ENCODE data around the gene SFXN2.

Gene SFXN2

GRCh38 chr10:102668326-102669107 is 45.9 kb upstream of the SFXN2 start:
- H4K8ac ChIP-seq (ENCODE audit: low read length), result no peak overlapping the region
- no peak overlapping the region for H2BK5ac ChIP-seq (ENCODE audit: low read depth, low read length, poor library complexity, severe bottlenecking)
- no peak overlapping the region for H2AK5ac ChIP-seq (ENCODE audit: low read length, severe bottlenecking)
- H3K4me1 ChIP-seq (ENCODE audit: control insufficient read depth, insufficient read depth, low read depth, low read length), result peaks cover 35% of the 10 kb centered on the region
- no peak overlapping the region for H3K18ac ChIP-seq (ENCODE audit: low read depth in 1 of 2, low read length in 2 of 2)
- peak overlapping the region; percentile 31 for H4K91ac ChIP-seq (ENCODE audit: low read length)
- H2BK12ac ChIP-seq (ENCODE audit: low read length in 2 of 2), result peak overlapping the region in 1 of 2 experiments; percentile 0
- WGBS, result 91% methylated on average over 6 of the region's 10 CpGs
- no peaks in the 10 kb centered on the region for H3K9me3 ChIP-seq (ENCODE audit: control insufficient read depth, low read length)
- H3K27ac ChIP-seq (ENCODE audit: low read length, poor library complexity, severe bottlenecking), result no peak overlapping the region
- peak overlapping the region in 1 of 2 experiments; percentile 5 for H3K4ac ChIP-seq (ENCODE audit: low read depth in 1 of 2, low read length in 2 of 2)
- no peaks in the 10 kb centered on the region for H3K27me3 ChIP-seq (ENCODE audit: control insufficient read depth in 1 of 2, insufficient read depth in 1 of 2, low read length in 2 of 2)
- no peak overlapping the region for H3K23ac ChIP-seq (ENCODE audit: low read length in 2 of 2)
- no peaks in the 10 kb centered on the region for H3K79me1 ChIP-seq (replicated peaks; ENCODE audit: low read length, poor library complexity, severe bottlenecking)
- no peak overlapping the region for H3K14ac ChIP-seq (ENCODE audit: low read length in 2 of 2)
- H3K9ac ChIP-seq (ENCODE audit: low read length), result no peak overlapping the region
- no peak for DNase-seq
- H3K36me3 ChIP-seq (ENCODE audit: control insufficient read depth in 1 of 2, insufficient read depth in 2 of 2, low read depth in 1 of 2, low read length in 2 of 2), result no peaks in the 10 kb centered on the region
- H2BK120ac ChIP-seq (ENCODE audit: low read depth, low read length), result no peak overlapping the region
- no peak overlapping the region for H2AFZ ChIP-seq (ENCODE audit: low read depth, low read length)
- H2BK15ac ChIP-seq (ENCODE audit: low read depth, poor library complexity, severe bottlenecking), result no peak overlapping the region
- H3K4me3 ChIP-seq (ENCODE audit: insufficient read depth in 1 of 2, low read depth in 1 of 2, low read length in 2 of 2), result no peak overlapping the region
- H3K4me2 ChIP-seq (ENCODE audit: low read length, poor library complexity, severe bottlenecking), result no peak overlapping the region

- Histone ChIP-seq H2BK5ac (ENCODE audit: low read depth, low read length, poor library complexity, severe bottlenecking) (no peak overlapping the region), H3K9ac (ENCODE audit: low read length) (no peak overlapping the region), H2BK12ac (ENCODE audit: low read length in 2 of 2) (peak overlapping the region; percentile 2 to 65), H3K27me3 (ENCODE audit: control insufficient read depth in 1 of 2, insufficient read depth in 1 of 2, low read length in 2 of 2) (no peaks in the 10 kb centered on the region), H3K36me3 (ENCODE audit: control insufficient read depth in 1 of 2, insufficient read depth in 2 of 2, low read depth in 1 of 2, low read length in 2 of 2) (no peaks in the 10 kb centered on the region), H4K8ac (ENCODE audit: low read length) (peak overlapping the region; percentile 21), H3K4ac (ENCODE audit: low read depth in 1 of 2, low read length in 2 of 2) (peak overlapping the region; percentile 49 to 56), H3K14ac (ENCODE audit: low read length in 2 of 2) (no peak overlapping the region), H3K27ac (ENCODE audit: low read length, poor library complexity, severe bottlenecking) (no peak overlapping the region), H3K4me3 (ENCODE audit: insufficient read depth in 1 of 2, low read depth in 1 of 2, low read length in 2 of 2) (no peak overlapping the region), H3K79me1 (replicated peaks; ENCODE audit: low read length, poor library complexity, severe bottlenecking) (no peaks in the 10 kb centered on the region), H2AFZ (ENCODE audit: low read depth, low read length) (no peak overlapping the region), H3K9me3 (ENCODE audit: control insufficient read depth, low read length) (no peaks in the 10 kb centered on the region), H4K91ac (ENCODE audit: low read length) (peak overlapping the region; percentile 76), H2AK5ac (ENCODE audit: low read length, severe bottlenecking) (peak overlapping the region; percentile 12), H2BK15ac (ENCODE audit: low read depth, poor library complexity, severe bottlenecking) (peak overlapping the region; percentile 91), H2BK120ac (ENCODE audit: low read depth, low read length) (peak overlapping the region; percentile 21), H3K23ac (ENCODE audit: low read length in 2 of 2) (peak overlapping the region in 1 of 2 experiments; percentile 35), H3K4me1 (ENCODE audit: control insufficient read depth, insufficient read depth, low read depth, low read length) (peaks cover 42% of the 10 kb centered on the region), H3K4me2 (ENCODE audit: low read length, poor library complexity, severe bottlenecking) (no peak overlapping the region), H3K18ac (ENCODE audit: low read depth in 1 of 2, low read length in 2 of 2) (peak overlapping the region; percentile 15 to 34)
- WGBS, result 76% methylated on average over 4 of the region's 7 CpGs
- DNase-seq, result peak; percentile 72
Measured at GRCh38 chr10:102669206-102670064, 45.0 kb upstream of the SFXN2 start.

GRCh38 chr10:102670065-102670670 is 44.3 kb upstream of the SFXN2 start:
- 77% methylated on average over 7 of the region's 9 CpGs for WGBS
- H2AK5ac ChIP-seq (ENCODE audit: low read length, severe bottlenecking), result peak overlapping the region; percentile 12

More at GRCh38 chr10:102670065-102670670, 44.3 kb upstream of the SFXN2 start:
- Histone ChIP-seq H3K4me2 (ENCODE audit: low read length, poor library complexity, severe bottlenecking) (no peak overlapping the region), H3K9ac (ENCODE audit: low read length) (no peak overlapping the region), H3K4me1 (ENCODE audit: control insufficient read depth, insufficient read depth, low read depth, low read length) (peaks cover 46% of the 10 kb centered on the region), H2BK5ac (ENCODE audit: low read depth, low read length, poor library complexity, severe bottlenecking) (no peak overlapping the region), H4K8ac (ENCODE audit: low read length) (peak overlapping the region; percentile 21), H3K18ac (ENCODE audit: low read depth in 1 of 2, low read length in 2 of 2) (peak overlapping the region; percentile 15 to 72), H3K4me3 (ENCODE audit: insufficient read depth in 1 of 2, low read depth in 1 of 2, low read length in 2 of 2) (no peak overlapping the region), H4K91ac (ENCODE audit: low read length) (no peak overlapping the region), H3K36me3 (ENCODE audit: control insufficient read depth in 1 of 2, insufficient read depth in 2 of 2, low read depth in 1 of 2, low read length in 2 of 2) (no peaks in the 10 kb centered on the region), H3K27me3 (ENCODE audit: control insufficient read depth in 1 of 2, insufficient read depth in 1 of 2, low read length in 2 of 2) (no peaks in the 10 kb centered on the region), H2BK12ac (ENCODE audit: low read length in 2 of 2) (peak overlapping the region in 1 of 2 experiments; percentile 14), H3K79me1 (replicated peaks; ENCODE audit: low read length, poor library complexity, severe bottlenecking) (no peaks in the 10 kb centered on the region), H2BK15ac (ENCODE audit: low read depth, poor library complexity, severe bottlenecking) (peak overlapping the region; percentile 91), H2BK120ac (ENCODE audit: low read depth, low read length) (peak overlapping the region; percentile 21), H3K4ac (ENCODE audit: low read depth in 1 of 2, low read length in 2 of 2) (peak overlapping the region; percentile 49 to 56), H3K14ac (ENCODE audit: low read length in 2 of 2) (no peak overlapping the region), H3K9me3 (ENCODE audit: control insufficient read depth, low read length) (no peaks in the 10 kb centered on the region), H2AFZ (ENCODE audit: low read depth, low read length) (no peak overlapping the region), H3K23ac (ENCODE audit: low read length in 2 of 2) (no peak overlapping the region), H3K27ac (ENCODE audit: low read length, poor library complexity, severe bottlenecking) (no peak overlapping the region)
- no peak for DNase-seq
